ENCODE results near the gene AGRP.

- no peak for TF ChIP-seq REST (tag by site-specific recombination; IDR thresholded peaks at IDR 0.05)
- no peak for TF ChIP-seq CTCF (tag by site-specific recombination; IDR thresholded peaks at IDR 0.05)
- TF ChIP-seq GLI4 (tag by site-specific recombination; IDR thresholded peaks at IDR 0.05), result no peak
- no peak for TF ChIP-seq KLF16 (tag by site-specific recombination; IDR thresholded peaks at IDR 0.05)
- TF ChIP-seq ZNF488 (tag by site-specific recombination; IDR thresholded peaks at IDR 0.05), result no peak
- no peak for TF ChIP-seq ZNF501 (tag by site-specific recombination; IDR thresholded peaks at IDR 0.05)
- no peak for TF ChIP-seq MZF1 (tag by site-specific recombination; IDR thresholded peaks at IDR 0.05; ENCODE audit: borderline replicate concordance)
- TF ChIP-seq ZNF274 (IDR thresholded peaks at IDR 0.05; ENCODE audit: low read length), result no peak
- TF ChIP-seq ZNF274 (tag by site-specific recombination; IDR thresholded peaks at IDR 0.05; ENCODE audit: borderline replicate concordance), result no peak
- TF ChIP-seq YY1 (tag by site-specific recombination; IDR thresholded peaks at IDR 0.05), result no peak
- TF ChIP-seq PRDM4 (tag by site-specific recombination; IDR thresholded peaks at IDR 0.05), result no peak
- no peak for TF ChIP-seq ATF2 (tag by site-specific recombination; IDR thresholded peaks at IDR 0.05; ENCODE audit: low read depth)
- TF ChIP-seq ZNF660 (tag by site-specific recombination; IDR thresholded peaks at IDR 0.05), result no peak
- TF ChIP-seq ZFHX2 (tag by site-specific recombination; conservative IDR thresholded peaks at IDR 0.05), result no peak
Observed at GRCh38 chr16:67443265-67443664, 40.1 kb downstream of the AGRP start.

Measured in HEK293 (cell line).